Measurements from ENCODE around the gene PLEKHG3.

Gene PLEKHG3

DNA sequence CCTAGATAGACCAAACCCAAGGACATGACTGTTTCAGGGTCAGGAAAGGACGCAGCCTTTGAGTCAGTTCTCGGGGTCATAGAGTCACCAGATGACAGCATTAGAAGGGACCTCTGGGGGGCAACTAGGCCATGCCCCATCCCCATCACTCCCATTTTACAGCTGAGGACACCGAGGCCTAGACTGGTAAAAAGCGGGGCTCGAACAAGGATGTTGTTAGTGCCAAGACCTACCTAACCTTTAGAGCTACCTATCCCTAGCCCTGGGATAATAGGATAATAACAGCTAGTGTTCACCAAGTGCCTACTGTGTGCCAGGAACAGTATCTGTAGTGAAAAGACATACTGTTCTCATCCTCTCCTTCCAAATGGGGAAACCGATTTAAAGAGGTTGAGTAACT lies 48.7 kb downstream of the PLEKHG3 start:
- Histone ChIP-seq H3K4me3 (ENCODE audit: low read depth, low read length) (no peak overlapping the region), H3K27me3 (no peaks in the 10 kb centered on the region), H3K9me3 (no peaks in the 10 kb centered on the region), H3K36me3 (peaks cover 6% of the 10 kb centered on the region; the same call in 1 of the 2 replicates), H3K4me1 (peaks cover 7% of the 10 kb centered on the region)
- no peak for DNase-seq
- TF ChIP-seq CTCF (IDR thresholded peaks at IDR 0.05; ENCODE audit: low read depth, low read length) = no peak

- Histone ChIP-seq H3K36me3 (peaks cover 6% of the 10 kb centered on the region; the same call in 1 of the 2 replicates), H3K4me3 (ENCODE audit: low read depth, low read length) (no peak overlapping the region), H3K4me1 (peaks cover 12% of the 10 kb centered on the region), H3K9me3 (no peaks in the 10 kb centered on the region), H3K27me3 (no peaks in the 10 kb centered on the region)
- TF ChIP-seq CTCF (IDR thresholded peaks at IDR 0.05; ENCODE audit: low read depth, low read length) = no peak
- no peak for DNase-seq
Measured at GRCh38 chr14:64753374-64753773, 49.1 kb downstream of the PLEKHG3 start.

- peaks cover 6% of the 10 kb centered on the region; the same call in 1 of the 2 replicates for H3K36me3 ChIP-seq
- no peak overlapping the region for H3K4me3 ChIP-seq (ENCODE audit: low read depth, low read length)
- H3K9me3 ChIP-seq = no peaks in the 10 kb centered on the region
- no peaks in the 10 kb centered on the region for H3K27me3 ChIP-seq
- TF ChIP-seq CTCF (IDR thresholded peaks at IDR 0.05; ENCODE audit: low read depth, low read length) = no peak
- no peak for DNase-seq
- peaks cover 18% of the 10 kb centered on the region for H3K4me1 ChIP-seq
Measured at GRCh38 chr14:64753999-64754398, 49.8 kb downstream of the PLEKHG3 start.

GRCh38 chr14:64754685-64755084 lies 50.5 kb downstream of the PLEKHG3 start:
- Histone ChIP-seq H3K27me3 (no peaks in the 10 kb centered on the region), H3K4me3 (ENCODE audit: low read depth, low read length) (no peak overlapping the region), H3K4me1 (peaks cover 23% of the 10 kb centered on the region), H3K36me3 (no peaks in the 10 kb centered on the region; the same call in 1 of the 2 replicates), H3K9me3 (no peaks in the 10 kb centered on the region)
- DNase-seq = no peak
- TF ChIP-seq CTCF (IDR thresholded peaks at IDR 0.05; ENCODE audit: low read depth, low read length) = no peak

- no peak for TF ChIP-seq CTCF (IDR thresholded peaks at IDR 0.05; ENCODE audit: low read depth, low read length)
- Histone ChIP-seq H3K4me3 (ENCODE audit: low read depth, low read length) (no peak overlapping the region), H3K4me1 (peaks cover 29% of the 10 kb centered on the region), H3K9me3 (no peaks in the 10 kb centered on the region), H3K27me3 (no peaks in the 10 kb centered on the region), H3K36me3 (no peaks in the 10 kb centered on the region)
- no peak for DNase-seq
Measured at GRCh38 chr14:64755781-64756221, 51.6 kb downstream of the PLEKHG3 start.

- no peak overlapping the region for H3K4me3 ChIP-seq (ENCODE audit: low read depth, low read length)
- H3K9me3 ChIP-seq = no peaks in the 10 kb centered on the region
- H3K36me3 ChIP-seq = no peaks in the 10 kb centered on the region
- H3K4me1 ChIP-seq = peaks cover 36% of the 10 kb centered on the region
- H3K27me3 ChIP-seq = no peaks in the 10 kb centered on the region
- DNase-seq = no peak
- TF ChIP-seq CTCF (IDR thresholded peaks at IDR 0.05; ENCODE audit: low read depth, low read length) = no peak
Measured at GRCh38 chr14:64756712-64757111, 52.5 kb downstream of the PLEKHG3 start.

Data from BE2C (cell line).